HTERT RPE-1 (cell line): Measurements from ENCODE around the gene TMTC2.

Experiments used
- in situ Hi-C: fragments of 300-500 bp; cut with MboI; formaldehyde crosslinking; loops from 4 replicates; pipeline ENCODE4 v1.14.3; 2020; ENCODE audit warnings: low sequenced_read_pairs

Gene TMTC2

DNA sequence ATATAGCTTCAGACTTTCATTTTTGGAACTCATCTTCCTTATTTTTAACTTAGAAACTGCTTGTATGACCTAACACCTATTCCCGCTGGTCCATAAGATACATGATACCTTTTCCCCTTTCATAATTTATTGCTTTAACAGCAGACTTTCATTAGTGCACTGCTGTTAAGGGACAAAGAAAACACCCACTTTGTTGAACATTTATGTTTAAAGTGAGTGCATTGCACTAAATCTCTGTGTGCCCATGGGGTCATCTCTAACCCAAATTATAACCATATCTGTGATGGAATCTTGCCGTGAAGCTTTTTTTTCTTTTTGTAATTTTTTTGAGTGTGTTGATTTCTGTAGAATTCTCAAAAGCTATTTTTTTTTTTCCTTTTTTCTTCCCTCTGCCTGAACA, 261.8 kb downstream of the TMTC2 start:
- in situ Hi-C loops = no loop called here

DNA sequence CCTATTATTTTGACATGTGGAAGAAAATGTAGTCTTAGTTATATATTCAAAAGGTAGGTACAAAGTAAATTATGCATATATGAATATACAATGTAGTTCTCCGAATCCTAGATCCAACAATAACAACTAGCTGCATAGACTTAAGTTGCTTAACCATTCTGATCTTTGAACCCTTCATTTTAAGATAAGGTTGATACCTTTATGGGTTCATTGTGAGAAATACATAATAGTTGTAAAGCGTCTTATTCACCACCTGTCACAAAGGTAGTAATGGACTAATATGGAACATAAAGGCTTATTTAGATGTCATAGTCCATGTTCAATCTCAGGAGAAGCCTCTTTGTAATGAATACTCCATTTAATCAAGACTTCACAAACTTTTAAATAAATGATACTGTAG, 263.6 kb downstream of the TMTC2 start:
- in situ Hi-C loops = no loop called here

DNA sequence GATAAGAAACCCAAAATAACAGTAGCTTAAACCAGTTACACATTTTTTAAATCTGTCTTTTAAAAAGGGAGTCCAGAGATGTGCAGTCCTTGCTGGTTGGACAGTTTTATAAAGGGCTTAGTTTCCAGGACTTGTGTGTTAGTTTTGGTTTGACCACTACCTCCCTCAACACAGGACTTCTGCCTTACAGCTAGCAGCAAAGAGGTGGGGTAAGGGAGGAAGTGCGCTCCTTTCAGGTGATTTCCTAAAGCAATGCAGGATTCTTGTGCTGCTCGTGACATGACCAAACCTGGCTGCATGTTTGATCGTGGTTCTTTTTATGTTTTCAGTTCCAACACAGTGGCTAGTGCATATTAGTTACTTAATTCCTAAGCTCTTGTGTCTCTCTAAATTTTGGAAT, 266.2 kb downstream of the TMTC2 start:
- in situ Hi-C loops = no loop called here

DNA sequence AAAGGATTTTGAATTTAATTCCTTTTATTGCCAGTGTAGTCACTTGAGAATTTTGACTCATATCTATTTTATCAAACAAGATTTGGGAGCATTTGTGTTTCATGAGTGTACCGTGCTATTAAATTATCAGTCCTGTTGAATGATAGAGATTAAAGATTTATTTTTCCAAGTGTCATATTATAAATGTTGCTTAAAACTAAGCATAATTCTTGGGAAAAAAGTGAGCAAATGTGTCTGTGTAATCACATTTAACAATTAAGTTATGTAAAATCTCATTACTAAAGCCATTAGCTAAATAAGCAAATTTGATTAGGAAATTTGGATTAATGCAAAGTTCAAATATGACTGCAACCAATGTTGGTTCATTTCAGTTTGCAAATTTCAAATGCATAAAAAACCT, 266.7 kb downstream of the TMTC2 start:
- in situ Hi-C loops = no loop called here

DNA sequence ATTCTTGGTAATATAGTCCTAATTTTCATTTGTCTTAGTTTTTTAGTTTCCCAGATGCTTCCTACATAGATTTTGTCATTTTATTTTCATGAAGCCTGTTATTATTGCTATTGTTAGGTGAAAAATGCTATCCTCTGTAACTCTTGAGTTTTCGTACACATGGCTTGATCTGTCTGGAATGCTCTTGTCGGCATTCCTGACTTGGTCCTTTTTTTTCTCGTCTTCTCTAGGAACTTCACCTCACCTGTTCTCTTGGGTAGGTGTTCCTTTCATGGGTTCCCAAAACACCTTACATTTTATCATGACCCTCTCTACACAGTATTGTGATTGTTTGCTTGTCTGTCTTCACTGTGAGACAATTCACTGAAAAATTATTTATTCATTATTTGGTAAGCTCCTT, 267.4 kb downstream of the TMTC2 start:
- in situ Hi-C loops = no loop called here

DNA sequence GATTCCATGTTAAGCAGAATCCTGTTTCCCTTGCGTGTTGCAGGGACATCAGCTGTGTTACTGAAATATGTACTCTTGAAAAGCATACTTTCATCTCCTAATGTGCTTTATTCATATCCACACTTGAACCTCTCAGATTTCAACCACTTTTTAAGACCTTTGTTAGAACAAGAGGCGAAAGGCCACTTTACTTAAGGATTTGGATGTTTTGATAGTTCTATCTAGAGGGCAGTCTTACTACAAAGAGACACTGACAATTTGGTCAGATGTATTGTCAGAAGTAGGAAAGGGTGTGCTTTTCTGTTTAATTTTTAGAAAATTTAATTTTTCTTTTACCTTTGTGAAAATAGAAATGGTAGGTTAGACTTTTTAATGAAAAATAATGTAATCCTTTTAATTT, 267.9 kb downstream of the TMTC2 start:
- in situ Hi-C loops = no loop called here

DNA sequence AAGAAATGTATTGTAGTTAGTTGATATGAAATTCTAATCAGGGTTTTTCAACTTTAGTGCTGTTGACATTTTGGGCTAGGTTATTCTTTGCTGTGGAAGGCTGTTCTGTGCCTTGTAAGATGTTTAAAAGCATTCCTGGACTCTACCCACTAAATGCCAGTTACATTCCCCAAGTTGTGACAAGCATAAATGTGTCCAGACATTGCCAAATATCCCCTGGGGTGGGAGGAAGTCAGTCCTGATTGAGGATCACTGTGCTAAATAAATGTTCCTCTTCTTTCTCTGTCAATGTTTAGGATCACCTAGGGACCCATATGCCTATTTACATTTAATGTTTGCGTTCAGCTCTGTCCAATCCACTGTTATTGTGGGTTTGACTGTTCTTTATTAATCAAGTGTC, 268.3 kb downstream of the TMTC2 start:
- in situ Hi-C loops = no loop called here

DNA sequence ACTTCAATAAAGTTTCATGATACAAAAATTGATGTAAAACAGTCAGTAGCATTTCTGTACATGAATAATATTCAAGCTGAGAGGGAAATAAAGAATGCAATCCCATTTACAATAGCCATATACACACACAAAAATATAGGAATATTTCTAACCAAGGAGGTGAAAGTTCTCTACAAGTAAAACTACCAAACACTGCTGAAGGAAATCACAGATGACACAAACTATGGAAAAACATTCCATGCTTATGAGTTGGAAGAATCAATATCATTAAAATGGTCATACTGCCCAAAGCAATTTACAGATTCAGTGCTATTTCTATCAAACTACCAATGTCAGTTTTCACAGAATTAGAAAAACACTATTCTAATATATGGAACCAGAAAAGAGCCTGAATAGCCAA, 272.3 kb downstream of the TMTC2 start:
- in situ Hi-C loops = no loop called here

DNA sequence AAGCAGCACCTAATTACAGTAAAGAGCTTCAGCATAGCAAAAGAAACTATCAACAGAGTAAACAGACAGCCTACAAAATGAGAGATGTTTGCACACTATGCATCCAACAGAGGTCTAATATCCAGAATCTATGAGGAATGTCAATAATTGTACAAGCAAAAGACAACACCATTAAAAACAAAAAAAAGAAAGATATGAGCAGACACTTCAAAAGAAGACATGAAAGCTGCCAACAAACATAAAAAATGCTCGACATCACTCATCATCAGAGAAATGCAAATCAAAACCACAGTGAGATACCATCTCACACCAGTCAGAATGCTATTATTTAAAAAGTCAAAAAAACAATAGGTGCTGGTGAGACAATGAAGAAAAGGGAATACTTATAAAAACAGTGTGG, 273.1 kb downstream of the TMTC2 start:
- in situ Hi-C loops = no loop called here

DNA sequence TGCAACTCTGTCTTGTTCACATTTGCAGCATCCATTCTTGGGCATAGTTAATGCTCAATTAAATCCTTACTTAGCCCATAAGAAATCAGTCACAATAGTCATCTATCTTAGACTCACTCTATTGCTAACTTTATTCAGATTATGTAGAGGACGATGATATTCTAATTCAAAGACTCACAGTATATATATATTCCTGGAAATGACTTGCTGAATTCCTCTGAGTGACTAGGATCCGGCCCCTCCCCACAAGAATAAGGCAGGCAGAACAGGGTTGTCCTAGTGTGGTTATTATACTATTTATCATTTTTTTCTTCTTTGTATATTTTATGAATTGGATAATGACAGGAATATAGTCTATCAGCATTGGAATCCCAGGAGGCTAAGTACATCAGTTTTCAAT, 275.1 kb downstream of the TMTC2 start:
- in situ Hi-C loops = no loop called here

DNA sequence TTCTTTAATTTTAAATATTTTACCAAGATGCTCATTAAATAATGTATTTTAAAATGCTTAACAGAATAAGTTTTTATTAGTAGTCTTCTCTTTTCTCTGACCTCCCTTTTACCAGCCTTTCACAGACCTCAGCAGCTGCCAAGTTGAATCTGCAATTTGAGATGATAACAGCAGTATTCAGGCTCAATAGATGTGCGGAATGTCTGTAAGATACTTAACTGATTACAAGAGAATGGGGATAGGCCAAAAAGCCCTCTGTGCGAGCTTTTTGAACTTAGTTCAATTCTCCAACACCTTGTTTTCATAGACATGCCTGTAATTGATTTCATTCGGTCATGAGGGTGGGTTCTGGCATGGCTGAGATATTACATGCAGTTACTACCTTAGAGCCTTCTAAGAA, 277.2 kb downstream of the TMTC2 start:
- in situ Hi-C loops = no loop called here

DNA sequence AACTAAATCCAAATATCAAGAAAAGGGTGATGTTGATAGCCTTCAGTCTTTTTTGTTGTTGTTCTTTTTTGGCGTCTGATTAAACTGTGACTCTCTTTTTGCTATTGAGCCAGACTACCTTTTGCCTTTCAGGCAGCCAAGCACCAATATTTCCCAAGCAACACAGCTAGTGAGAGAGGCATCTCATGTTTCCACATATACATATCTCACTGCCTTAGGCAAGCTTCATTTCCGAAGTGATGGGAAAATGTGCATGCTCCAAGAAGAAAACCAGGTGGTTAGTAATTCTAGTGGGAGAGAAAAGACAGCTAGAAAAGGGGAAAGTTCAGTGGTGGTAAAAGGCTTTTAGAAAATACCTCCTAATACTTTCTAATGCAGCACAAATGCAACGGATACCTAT, 277.7 kb downstream of the TMTC2 start:
- in situ Hi-C loops = no loop called here

DNA sequence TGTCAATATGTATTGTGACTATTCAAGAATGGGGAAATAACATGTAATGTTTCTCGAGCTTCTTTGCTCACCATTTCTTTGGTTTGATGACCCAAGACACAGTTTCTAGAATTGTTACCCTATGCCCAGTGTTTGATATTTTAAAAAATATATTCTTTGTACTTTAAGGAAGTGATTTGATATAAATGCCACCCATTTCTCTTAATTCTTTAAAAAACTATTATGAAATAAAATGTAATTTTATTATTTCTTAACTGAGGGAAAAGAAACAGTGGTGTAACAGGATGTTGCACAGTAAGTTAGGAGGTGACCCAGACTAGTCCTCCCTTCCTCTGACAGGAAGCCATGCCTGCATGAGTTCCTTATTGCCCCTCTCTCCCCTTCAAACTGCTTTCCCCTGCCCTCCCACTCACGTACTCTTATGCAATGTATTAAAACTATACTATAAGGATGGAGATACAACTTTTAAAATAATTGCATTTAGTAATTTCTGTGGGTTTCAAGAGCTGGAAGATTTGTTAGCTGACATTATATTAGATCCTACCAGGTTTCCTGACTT, 279.4 kb downstream of the TMTC2 start:
- in situ Hi-C loops = no loop called here

DNA sequence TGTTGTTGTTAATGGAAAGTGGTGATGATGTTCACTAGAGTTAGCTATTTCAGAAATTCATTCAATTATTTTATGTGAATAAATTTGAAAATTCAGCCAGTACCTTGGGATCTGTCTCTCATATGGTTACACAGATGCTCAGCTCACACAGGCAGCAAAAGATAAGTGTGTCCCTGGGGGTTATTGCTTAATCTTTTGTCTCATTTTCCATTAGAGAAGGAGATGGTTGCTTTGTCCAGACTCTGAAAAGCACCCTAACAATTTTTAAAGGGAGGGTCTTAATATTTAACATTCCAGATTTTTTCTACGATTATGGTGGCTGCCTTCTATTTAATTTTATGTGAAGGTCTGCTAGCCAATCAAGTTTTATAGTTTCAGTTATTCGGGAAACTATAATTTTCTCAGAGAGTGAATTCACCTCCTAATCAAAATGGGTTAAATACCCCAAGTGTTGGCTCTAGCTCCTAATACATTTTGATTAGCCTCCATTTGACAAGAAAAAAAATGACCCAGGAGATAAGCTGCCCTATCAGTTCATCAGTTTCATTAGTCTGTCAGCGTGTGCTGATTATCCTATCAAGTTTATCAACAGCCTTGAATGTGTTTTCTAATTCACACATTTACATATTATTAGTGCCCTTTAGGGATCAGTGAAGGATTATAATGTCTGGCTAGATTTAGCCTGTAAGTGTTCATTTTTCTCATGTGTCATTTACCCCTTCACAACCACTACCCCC, 282.1 kb downstream of the TMTC2 start:
- in situ Hi-C loops = no loop called here

DNA sequence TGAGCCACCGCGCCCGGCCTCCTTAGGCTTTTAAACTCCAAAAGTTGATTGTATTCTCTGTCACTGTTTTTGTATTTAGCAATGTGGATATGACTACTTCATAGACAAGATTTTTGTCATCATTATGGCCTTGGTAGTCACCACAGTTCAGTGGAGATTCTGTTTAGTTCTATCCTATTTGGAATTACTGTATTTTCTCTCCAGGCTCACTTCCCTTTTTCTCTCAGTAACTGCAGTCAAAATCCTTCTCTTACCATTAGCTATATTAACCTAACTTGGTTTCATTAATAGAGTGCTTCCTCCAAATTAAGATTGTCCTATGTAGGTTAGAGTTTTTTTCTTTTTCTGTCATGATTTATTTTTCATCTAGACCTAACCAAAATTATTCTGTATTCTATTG, 283.9 kb downstream of the TMTC2 start:
- in situ Hi-C loops = no loop called here

DNA sequence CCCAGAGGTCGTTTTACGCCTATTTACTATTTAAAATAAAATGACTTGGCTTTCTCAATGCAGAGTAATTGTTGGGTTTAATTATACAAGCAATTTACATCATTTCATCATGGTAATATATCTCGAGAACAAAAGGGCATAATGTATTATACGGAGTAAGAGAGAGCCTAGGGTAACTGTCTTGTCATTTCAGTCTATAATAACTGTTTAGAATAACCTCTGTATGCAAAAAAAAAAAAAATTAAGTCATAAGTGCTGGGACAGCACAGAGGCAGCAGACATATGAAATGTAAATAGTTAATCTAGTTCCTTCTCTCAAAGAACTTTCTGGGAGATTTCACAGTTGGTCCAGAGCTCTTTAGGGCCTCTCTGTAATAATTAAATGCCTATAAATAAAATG, 284.9 kb downstream of the TMTC2 start:
- in situ Hi-C loops = no loop called here

DNA sequence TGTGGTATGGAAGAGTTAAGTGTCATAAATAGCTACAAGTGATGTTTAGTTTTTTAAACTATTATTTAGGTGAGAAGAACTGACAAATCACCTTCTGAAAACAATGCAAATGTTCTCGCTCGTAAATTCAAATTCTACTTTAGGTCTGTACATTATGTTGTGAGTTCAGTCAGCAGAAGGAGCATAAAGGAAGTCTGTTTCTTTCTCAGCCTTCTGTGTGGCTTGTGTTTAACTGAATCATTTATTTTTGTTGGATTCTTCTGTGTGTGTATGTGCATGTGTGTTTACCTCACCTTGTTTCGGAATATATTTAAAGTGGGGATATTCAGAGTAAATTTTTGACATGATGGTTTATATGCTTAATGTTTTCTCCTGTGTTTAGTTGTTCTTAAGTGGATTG, 285.9 kb downstream of the TMTC2 start:
- in situ Hi-C loops = no loop called here

DNA sequence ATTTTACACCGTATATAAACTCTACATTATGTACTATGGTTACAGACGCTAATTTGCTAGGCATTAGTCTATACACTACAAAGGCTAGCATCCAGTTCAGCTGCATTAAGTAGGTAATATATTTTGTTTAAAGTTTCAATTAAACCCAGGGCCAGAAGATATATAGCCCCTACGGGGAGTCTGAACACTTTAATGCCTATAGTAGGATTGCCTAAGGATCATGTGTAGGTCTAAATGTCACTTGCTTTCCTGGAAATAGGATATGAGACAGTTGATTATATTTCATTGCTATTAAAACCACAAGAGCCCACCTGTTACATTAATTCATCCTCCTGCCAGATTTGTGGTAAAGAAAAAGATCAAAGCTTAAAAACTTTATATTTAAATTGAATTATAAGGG, 286.9 kb downstream of the TMTC2 start:
- in situ Hi-C loops = no loop called here

DNA sequence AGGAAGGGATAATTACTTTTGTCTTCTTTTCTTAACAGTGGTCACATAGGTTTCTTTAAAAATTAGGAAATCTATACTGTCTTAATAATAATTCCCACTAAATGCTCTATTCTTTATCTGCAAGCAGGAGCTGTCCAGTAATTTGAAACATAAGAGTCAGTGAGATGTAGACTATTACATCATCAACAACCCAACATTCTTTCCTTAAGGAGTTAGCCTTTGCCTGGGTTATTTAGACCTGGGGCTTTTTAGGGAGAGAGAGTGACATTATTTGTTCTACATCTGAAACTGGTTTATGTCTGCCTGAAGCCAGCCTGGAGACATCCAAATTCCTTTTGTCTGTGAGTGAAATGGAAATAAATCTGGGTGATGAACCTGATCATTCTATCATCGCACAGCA, 294.4 kb downstream of the TMTC2 start:
- in situ Hi-C loops = no loop called here

DNA sequence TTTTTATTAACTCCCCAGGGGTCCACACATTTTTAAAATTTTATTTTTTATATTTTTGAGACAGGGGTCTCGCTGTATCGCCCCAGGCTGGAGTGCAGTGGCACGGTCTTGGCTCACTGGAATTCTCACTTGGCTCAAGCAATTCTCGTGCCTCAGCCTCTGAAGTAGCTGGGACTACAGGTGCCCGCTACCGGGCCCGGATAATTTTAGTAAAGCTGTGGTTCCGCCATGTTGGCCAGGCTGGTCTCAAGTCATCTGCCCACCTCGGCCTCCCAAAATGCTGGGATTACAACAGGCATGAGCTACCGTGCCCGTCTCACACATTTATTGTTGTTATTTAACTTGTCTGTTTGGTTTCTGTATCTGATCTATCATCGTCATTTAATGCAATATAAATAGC, 307.4 kb downstream of the TMTC2 start:
- in situ Hi-C loops = no loop called here

DNA sequence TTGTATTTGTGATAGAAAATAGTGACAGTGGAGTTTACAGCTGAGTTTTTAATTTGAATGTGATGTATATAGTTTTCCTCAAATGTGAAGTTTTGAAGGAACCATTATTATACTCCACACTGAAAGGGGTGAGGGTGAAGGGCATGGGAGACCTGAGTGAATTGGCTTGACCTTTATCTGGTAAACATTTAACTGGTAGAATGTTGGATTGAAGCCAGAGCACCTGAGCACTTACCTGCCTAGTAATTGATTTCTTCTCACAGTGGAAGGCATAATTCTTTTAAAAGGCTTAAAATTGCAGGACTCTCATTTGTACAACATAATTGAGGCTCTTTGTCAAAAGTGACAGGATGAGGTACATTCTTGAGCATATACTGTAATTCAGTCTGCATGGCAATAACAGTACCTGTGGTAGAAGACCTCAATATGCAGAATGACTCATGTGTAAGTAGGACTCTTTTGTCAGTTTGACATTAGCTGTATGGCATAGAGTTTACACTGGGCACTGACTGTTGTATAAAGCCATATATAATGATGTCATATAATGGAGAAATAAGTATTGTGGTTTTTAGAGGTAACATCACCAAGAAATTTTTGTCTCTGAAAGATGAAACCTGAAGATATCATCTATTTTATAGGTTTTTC, 309.6 kb downstream of the TMTC2 start:
- in situ Hi-C loops = no loop called here

DNA sequence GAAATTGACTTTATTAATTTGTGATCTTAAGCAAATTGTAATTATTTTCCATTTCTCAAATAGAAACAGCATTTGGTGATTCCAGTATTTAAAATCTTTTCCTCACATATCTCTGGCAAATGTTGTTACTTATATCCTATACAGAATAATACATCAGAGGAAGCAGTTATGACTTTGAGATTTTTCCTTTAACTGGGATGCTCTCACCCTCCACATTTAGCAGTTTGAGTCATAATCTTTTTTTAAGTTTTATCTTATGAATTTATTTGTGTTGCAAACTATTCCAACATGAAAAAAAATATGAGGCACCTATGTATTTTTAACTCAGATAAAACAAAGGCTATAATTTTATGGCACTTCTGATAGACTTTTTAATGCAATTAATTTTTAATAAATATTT, 311.8 kb downstream of the TMTC2 start:
- in situ Hi-C loops = no loop called here

DNA sequence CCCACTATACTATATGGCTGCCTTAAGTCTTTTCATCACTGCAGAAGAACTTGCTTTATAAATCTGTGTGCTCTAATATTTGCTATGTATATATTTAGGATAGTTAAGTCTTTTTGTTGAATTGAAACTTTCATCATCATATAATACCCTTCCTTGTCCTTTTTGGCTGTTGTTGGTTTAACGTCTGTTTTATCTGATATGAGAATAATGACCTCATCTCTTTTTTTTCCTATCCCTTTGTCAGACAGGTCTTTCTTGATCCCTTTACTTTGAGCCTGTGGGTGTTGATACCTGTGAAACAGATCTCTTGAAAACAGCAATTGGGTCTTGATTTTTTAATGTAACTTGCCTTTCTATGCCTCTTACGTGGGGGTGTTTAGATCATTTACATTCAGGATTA, 316.3 kb downstream of the TMTC2 start:
- in situ Hi-C loops = no loop called here
